ENCODE results near the gene SMG6.
"Not testable (repeated sequence)": the region's sequence is repeated elsewhere in the genome, so short reads cannot be mapped to it uniquely, and the experiment has no call there.

The SMG6 gene

GRCh38 chr17:2151358-2152033 lies 152.1 kb downstream of the SMG6 start:
- in situ Hi-C loops (cut with HindIII; ENCODE audit: low sequenced_read_pairs), result no loop called here

GRCh38 chr17:2150806-2151205 lies 152.8 kb downstream of the SMG6 start:
- in situ Hi-C loops (cut with HindIII; ENCODE audit: low sequenced_read_pairs), result no loop called here

GRCh38 chr17:2149934-2150333 lies 153.7 kb downstream of the SMG6 start:
- in situ Hi-C loops (cut with HindIII; ENCODE audit: low sequenced_read_pairs), result no loop called here

- in situ Hi-C loops (cut with HindIII; ENCODE audit: low sequenced_read_pairs), result no loop called here
Observed at GRCh38 chr17:2146132-2146871, 157.3 kb downstream of the SMG6 start.

- in situ Hi-C loops (cut with HindIII; ENCODE audit: low sequenced_read_pairs), result no loop called here
Observed at GRCh38 chr17:2144701-2145100, 158.9 kb downstream of the SMG6 start.

GRCh38 chr17:2143332-2143731 lies 160.3 kb downstream of the SMG6 start:
- in situ Hi-C loops (cut with HindIII; ENCODE audit: low sequenced_read_pairs), result no loop called here

GRCh38 chr17:2142682-2143081 lies 160.9 kb downstream of the SMG6 start:
- in situ Hi-C loops (cut with HindIII; ENCODE audit: low sequenced_read_pairs), result not testable (repeated sequence)

GRCh38 chr17:2140683-2141082 lies 162.9 kb downstream of the SMG6 start:
- in situ Hi-C loops (cut with HindIII; ENCODE audit: low sequenced_read_pairs), result no loop called here

GRCh38 chr17:2138761-2139160 lies 164.8 kb downstream of the SMG6 start:
- in situ Hi-C loops (cut with HindIII; ENCODE audit: low sequenced_read_pairs), result no loop called here

GRCh38 chr17:2138318-2138717 lies 165.3 kb downstream of the SMG6 start:
- in situ Hi-C loops (cut with HindIII; ENCODE audit: low sequenced_read_pairs), result no loop called here

- in situ Hi-C loops (cut with HindIII; ENCODE audit: low sequenced_read_pairs), result no loop called here
Observed at GRCh38 chr17:2137342-2138098, 166.1 kb downstream of the SMG6 start.

- in situ Hi-C loops (cut with HindIII; ENCODE audit: low sequenced_read_pairs), result no loop called here
Observed at GRCh38 chr17:2136241-2136640, 167.3 kb downstream of the SMG6 start.

GRCh38 chr17:2128011-2128410 lies 175.6 kb downstream of the SMG6 start:
- in situ Hi-C loops (cut with HindIII; ENCODE audit: low sequenced_read_pairs), result no loop called here

GRCh38 chr17:2125013-2125535 lies 178.5 kb downstream of the SMG6 start:
- in situ Hi-C loops (cut with HindIII; ENCODE audit: low sequenced_read_pairs), result no loop called here

GRCh38 chr17:2124391-2124790 lies 179.2 kb downstream of the SMG6 start:
- in situ Hi-C loops (cut with HindIII; ENCODE audit: low sequenced_read_pairs), result no loop called here

GRCh38 chr17:2123375-2124251 lies 180.0 kb downstream of the SMG6 start:
- in situ Hi-C loops (cut with HindIII; ENCODE audit: low sequenced_read_pairs), result no loop called here

GRCh38 chr17:2122641-2123302 lies 180.8 kb downstream of the SMG6 start:
- in situ Hi-C loops (cut with HindIII; ENCODE audit: low sequenced_read_pairs), result no loop called here

- in situ Hi-C loops (cut with HindIII; ENCODE audit: low sequenced_read_pairs), result no loop called here
Observed at GRCh38 chr17:2120586-2121335, 182.8 kb downstream of the SMG6 start.

GRCh38 chr17:2113279-2113622 lies 190.3 kb downstream of the SMG6 start:
- in situ Hi-C loops (cut with HindIII; ENCODE audit: low sequenced_read_pairs), result no loop called here

Measured in DLD1 (cell line).